ENCODE measurements around the gene SGPL1. TPM values are rescaled to one million over a fixed set of nuclear protein-coding genes. Genes with fewer than 3 reads are reported as not detected.

Gene SGPL1
- total and polyA plus RNA-seq, 2 experiments from 2014 or later: 12.0 to 42.7 TPM

DNA sequence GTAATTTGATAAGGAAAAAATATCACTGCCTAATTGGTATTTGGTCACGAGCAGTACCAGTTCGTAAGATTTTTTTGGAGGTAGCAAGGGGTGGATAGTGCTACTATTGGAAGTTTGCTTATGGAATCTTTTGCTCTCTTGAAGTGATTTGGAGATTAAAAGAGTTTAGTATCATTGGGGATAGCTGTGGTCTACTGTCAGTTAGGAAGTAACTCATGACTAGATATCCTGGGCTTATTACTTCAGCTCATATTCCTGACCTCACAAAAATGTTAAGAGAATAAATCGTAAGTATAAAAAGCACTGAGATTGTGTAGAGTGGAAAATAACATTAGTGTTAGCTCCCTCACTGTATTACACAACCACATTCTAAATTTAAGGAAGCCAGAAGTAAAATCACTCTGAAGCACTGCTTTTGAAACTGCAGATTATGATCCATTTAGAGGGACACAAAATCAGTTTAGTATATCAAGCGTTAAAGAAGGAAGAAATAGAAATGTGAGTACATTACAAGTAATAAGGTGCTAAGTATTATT lies 22.6 kb downstream of the SGPL1 start (continued):
- TF ChIP-seq, protein P1, sequence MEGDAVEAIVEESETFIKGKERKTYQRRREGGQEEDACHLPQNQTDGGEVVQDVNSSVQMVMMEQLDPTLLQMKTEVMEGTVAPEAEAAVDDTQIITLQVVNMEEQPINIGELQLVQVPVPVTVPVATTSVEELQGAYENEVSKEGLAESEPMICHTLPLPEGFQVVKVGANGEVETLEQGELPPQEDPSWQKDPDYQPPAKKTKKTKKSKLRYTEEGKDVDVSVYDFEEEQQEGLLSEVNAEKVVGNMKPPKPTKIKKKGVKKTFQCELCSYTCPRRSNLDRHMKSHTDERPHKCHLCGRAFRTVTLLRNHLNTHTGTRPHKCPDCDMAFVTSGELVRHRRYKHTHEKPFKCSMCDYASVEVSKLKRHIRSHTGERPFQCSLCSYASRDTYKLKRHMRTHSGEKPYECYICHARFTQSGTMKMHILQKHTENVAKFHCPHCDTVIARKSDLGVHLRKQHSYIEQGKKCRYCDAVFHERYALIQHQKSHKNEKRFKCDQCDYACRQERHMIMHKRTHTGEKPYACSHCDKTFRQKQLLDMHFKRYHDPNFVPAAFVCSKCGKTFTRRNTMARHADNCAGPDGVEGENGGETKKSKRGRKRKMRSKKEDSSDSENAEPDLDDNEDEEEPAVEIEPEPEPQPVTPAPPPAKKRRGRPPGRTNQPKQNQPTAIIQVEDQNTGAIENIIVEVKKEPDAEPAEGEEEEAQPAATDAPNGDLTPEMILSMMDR (conservative IDR thresholded peaks at IDR 0.05; ENCODE audit: low read depth in 2 of 2): no peak
- TF ChIP-seq, protein P2, sequence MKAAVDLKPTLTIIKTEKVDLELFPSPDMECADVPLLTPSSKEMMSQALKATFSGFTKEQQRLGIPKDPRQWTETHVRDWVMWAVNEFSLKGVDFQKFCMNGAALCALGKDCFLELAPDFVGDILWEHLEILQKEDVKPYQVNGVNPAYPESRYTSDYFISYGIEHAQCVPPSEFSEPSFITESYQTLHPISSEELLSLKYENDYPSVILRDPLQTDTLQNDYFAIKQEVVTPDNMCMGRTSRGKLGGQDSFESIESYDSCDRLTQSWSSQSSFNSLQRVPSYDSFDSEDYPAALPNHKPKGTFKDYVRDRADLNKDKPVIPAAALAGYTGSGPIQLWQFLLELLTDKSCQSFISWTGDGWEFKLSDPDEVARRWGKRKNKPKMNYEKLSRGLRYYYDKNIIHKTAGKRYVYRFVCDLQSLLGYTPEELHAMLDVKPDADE (IDR thresholded peaks at IDR 0.05): no peak

DNA sequence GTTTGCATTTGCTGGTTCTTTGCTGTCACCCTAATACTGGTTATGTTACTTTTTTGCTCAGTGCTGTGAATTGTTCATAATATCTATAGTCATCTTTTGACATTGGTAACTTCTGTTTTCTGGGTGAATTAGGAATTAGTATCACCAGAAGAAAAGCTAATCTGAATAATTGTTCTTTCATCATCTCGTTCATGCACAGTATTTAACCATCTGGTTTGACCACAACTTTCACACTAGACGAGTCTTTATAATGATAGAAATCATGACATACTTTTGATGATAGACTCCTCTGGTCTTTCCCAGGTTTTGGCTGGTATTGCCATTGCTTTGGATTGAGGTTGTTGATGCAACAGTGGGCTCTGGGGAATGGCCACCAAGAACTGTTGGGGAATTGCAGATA lies 25.1 kb downstream of the SGPL1 start:
- H3K79me2 ChIP-seq (replicated peaks; ENCODE audit: insufficient read depth): peaks cover 74% of the 10 kb centered on the region
- no peak overlapping the region for H3K4me3 Mint-ChIP-seq
- peaks cover 6% of the 10 kb centered on the region; the same call in 1 of the 2 replicates for H3K36me3 ChIP-seq (ENCODE audit: insufficient read depth)
- TF ChIP-seq, protein P3, sequence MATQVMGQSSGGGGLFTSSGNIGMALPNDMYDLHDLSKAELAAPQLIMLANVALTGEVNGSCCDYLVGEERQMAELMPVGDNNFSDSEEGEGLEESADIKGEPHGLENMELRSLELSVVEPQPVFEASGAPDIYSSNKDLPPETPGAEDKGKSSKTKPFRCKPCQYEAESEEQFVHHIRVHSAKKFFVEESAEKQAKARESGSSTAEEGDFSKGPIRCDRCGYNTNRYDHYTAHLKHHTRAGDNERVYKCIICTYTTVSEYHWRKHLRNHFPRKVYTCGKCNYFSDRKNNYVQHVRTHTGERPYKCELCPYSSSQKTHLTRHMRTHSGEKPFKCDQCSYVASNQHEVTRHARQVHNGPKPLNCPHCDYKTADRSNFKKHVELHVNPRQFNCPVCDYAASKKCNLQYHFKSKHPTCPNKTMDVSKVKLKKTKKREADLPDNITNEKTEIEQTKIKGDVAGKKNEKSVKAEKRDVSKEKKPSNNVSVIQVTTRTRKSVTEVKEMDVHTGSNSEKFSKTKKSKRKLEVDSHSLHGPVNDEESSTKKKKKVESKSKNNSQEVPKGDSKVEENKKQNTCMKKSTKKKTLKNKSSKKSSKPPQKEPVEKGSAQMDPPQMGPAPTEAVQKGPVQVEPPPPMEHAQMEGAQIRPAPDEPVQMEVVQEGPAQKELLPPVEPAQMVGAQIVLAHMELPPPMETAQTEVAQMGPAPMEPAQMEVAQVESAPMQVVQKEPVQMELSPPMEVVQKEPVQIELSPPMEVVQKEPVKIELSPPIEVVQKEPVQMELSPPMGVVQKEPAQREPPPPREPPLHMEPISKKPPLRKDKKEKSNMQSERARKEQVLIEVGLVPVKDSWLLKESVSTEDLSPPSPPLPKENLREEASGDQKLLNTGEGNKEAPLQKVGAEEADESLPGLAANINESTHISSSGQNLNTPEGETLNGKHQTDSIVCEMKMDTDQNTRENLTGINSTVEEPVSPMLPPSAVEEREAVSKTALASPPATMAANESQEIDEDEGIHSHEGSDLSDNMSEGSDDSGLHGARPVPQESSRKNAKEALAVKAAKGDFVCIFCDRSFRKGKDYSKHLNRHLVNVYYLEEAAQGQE (IDR thresholded peaks at IDR 0.05; ENCODE audit: unreplicated experiment): no peak
- TF ChIP-seq STAT1 (IDR thresholded peaks at IDR 0.05; ENCODE audit: unreplicated experiment) (no peak), ZNF331 (CRISPR knock-in tag; IDR thresholded peaks at IDR 0.05; ENCODE audit: low read depth) (no peak), EZH2phosphoT487 (IDR thresholded peaks at IDR 0.05; ENCODE audit: unreplicated experiment) (no peak), POLR2AphosphoS5 (IDR thresholded peaks at IDR 0.05; ENCODE audit: low read depth) (no peak), CREB1 (CRISPR knock-in tag; IDR thresholded peaks at IDR 0.05; ENCODE audit: low read depth) (no peak), JUNB (IDR thresholded peaks at IDR 0.05; ENCODE audit: unreplicated experiment) (no peak)
- TF ChIP-seq, protein P2 (IDR thresholded peaks at IDR 0.05): no peak
- TF ChIP-seq, protein P4, sequence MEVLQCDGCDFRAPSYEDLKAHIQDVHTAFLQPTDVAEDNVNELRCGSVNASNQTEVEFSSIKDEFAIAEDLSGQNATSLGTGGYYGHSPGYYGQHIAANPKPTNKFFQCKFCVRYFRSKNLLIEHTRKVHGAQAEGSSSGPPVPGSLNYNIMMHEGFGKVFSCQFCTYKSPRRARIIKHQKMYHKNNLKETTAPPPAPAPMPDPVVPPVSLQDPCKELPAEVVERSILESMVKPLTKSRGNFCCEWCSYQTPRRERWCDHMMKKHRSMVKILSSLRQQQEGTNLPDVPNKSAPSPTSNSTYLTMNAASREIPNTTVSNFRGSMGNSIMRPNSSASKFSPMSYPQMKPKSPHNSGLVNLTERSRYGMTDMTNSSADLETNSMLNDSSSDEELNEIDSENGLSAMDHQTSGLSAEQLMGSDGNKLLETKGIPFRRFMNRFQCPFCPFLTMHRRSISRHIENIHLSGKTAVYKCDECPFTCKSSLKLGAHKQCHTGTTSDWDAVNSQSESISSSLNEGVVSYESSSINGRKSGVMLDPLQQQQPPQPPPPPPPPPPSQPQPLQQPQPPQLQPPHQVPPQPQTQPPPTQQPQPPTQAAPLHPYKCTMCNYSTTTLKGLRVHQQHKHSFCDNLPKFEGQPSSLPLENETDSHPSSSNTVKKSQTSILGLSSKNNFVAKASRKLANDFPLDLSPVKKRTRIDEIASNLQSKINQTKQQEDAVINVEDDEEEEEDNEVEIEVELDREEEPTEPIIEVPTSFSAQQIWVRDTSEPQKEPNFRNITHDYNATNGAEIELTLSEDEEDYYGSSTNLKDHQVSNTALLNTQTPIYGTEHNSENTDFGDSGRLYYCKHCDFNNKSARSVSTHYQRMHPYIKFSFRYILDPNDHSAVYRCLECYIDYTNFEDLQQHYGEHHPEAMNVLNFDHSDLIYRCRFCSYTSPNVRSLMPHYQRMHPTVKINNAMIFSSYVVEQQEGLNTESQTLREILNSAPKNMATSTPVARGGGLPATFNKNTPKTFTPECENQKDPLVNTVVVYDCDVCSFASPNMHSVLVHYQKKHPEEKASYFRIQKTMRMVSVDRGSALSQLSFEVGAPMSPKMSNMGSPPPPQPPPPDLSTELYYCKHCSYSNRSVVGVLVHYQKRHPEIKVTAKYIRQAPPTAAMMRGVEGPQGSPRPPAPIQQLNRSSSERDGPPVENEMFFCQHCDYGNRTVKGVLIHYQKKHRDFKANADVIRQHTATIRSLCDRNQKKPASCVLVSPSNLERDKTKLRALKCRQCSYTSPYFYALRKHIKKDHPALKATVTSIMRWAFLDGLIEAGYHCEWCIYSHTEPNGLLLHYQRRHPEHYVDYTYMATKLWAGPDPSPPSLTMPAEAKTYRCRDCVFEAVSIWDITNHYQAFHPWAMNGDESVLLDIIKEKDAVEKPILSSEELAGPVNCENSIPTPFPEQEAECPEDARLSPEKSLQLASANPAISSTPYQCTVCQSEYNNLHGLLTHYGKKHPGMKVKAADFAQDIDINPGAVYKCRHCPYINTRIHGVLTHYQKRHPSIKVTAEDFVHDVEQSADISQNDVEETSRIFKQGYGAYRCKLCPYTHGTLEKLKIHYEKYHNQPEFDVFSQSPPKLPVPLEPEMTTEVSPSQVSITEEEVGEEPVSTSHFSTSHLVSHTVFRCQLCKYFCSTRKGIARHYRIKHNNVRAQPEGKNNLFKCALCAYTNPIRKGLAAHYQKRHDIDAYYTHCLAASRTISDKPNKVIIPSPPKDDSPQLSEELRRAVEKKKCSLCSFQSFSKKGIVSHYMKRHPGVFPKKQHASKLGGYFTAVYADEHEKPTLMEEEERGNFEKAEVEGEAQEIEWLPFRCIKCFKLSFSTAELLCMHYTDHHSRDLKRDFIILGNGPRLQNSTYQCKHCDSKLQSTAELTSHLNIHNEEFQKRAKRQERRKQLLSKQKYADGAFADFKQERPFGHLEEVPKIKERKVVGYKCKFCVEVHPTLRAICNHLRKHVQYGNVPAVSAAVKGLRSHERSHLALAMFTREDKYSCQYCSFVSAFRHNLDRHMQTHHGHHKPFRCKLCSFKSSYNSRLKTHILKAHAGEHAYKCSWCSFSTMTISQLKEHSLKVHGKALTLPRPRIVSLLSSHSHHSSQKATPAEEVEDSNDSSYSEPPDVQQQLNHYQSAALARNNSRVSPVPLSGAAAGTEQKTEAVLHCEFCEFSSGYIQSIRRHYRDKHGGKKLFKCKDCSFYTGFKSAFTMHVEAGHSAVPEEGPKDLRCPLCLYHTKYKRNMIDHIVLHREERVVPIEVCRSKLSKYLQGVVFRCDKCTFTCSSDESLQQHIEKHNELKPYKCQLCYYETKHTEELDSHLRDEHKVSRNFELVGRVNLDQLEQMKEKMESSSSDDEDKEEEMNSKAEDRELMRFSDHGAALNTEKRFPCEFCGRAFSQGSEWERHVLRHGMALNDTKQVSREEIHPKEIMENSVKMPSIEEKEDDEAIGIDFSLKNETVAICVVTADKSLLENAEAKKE (CRISPR knock-in tag; IDR thresholded peaks at IDR 0.05): no peak

More for the DNA sequence above, 25.1 kb downstream of the SGPL1 start:
- Histone ChIP-seq H3K27ac (ENCODE audit: low read depth) (no peak overlapping the region), H3K4me1 (ENCODE audit: insufficient read depth) (no peaks in the 10 kb centered on the region), H3K9me2 (ENCODE audit: insufficient read depth) (no peaks in the 10 kb centered on the region), H3K27me3 (ENCODE audit: insufficient read depth) (no peaks in the 10 kb centered on the region), H3K4me3 (no peak overlapping the region), H4K20me1 (replicated peaks; ENCODE audit: insufficient read depth) (peaks cover 9% of the 10 kb centered on the region), H2AFZ (no peak overlapping the region), H3K4me2 (no peak overlapping the region), H3F3A (replicated peaks; ENCODE audit: low read depth) (no peaks in the 10 kb centered on the region)
- DNase-seq (ENCODE audit: low spot score): no peak
- Mint-ChIP-seq H3K27ac (no peak overlapping the region), H3K9me3 (no peaks in the 10 kb centered on the region; the same call in 2 of the 3 replicates), H3K4me1 (no peaks in the 10 kb centered on the region), H3K27me3 (ENCODE audit: insufficient read depth, low read depth, poor library complexity) (no peaks in the 10 kb centered on the region), H3K36me3 (ENCODE audit: low read depth) (peaks cover 46% of the 10 kb centered on the region)
- ATAC-seq: no peak

All from GM23338 (cell line).